Common myeloid progenitor, CD34-positive (primary cell): ENCODE measurements around the gene LPP.

ENCODE experiments used
- CTCF ChIA-PET: fragments of 350-600 bp; sonication (Branson Sonifier 250); formaldehyde crosslinking; loops from one replicate; lab custom pipeline; 2021; ENCODE audit warnings: antibody characterized with exemption; lab: Charles Lee
- POLR2A ChIA-PET: fragments of 350-600 bp; sonication (Branson Sonifier 250); formaldehyde crosslinking; loops from one replicate; lab custom pipeline; 2021; ENCODE audit warnings: antibody characterized with exemption; lab: Charles Lee
- DNase-seq, 3 donors: peaks; one replicate each; pipeline versions ENCODE4 v3.0.0 to v3.0.0-alpha.2; 2013
- H3K27ac ChIP-seq, 2 experiments: 1 replicate in 1 of 2; 2 replicates in 1 of 2; pipeline ENCODE4 v1.7.0; 2013; ENCODE audit warnings: inconsistent platforms in 2 of 2, low read length in 2 of 2, mild to moderate bottlenecking in 2 of 2, low read depth in 1 of 2, moderate library complexity in 1 of 2; ENCODE audit not compliant: severe bottlenecking in 2 of 2, insufficient read depth in 1 of 2, poor library complexity in 1 of 2
- H3K27me3 ChIP-seq, 5 experiments: replicated peaks in 2 of 5; 1 replicate in 3 of 5; 2 replicates in 2 of 5; pipeline versions ENCODE4 v1.6.1 to v1.7.0; 2013; ENCODE audit warnings: low read length in 4 of 5, mild to moderate bottlenecking in 2 of 5, moderate library complexity in 2 of 5, inconsistent platforms in 1 of 5; ENCODE audit not compliant: insufficient read depth in 5 of 5, control insufficient read depth in 4 of 5
- H3K36me3 ChIP-seq, 4 experiments: 1 replicate in 2 of 4; 2 replicates in 2 of 4; pipeline versions ENCODE4 v1.6.1 to v1.7.0; 2013; ENCODE audit warnings: low read length in 3 of 4, control low read depth in 1 of 4, mild to moderate bottlenecking in 1 of 4; ENCODE audit not compliant: control insufficient read depth in 4 of 4, insufficient read depth in 4 of 4
- H3K4me1 ChIP-seq, 4 experiments: 1 replicate in 3 of 4; 2 replicates in 1 of 4; pipeline versions ENCODE4 v1.6.1 to v1.7.1; 2013; ENCODE audit warnings: low read length in 3 of 4, mild to moderate bottlenecking in 3 of 4, control low read depth in 1 of 4, inconsistent platforms in 1 of 4, moderate library complexity in 1 of 4; ENCODE audit not compliant: control insufficient read depth in 4 of 4, insufficient read depth in 4 of 4; ENCODE audit errors: control extremely low read depth in 1 of 4
- H3K4me3 ChIP-seq, 7 experiments: 1 replicate in 4 of 7; 2 replicates in 3 of 7; pipeline versions ENCODE4 v1.5.1 to v1.7.0; 2013; ENCODE audit warnings: mild to moderate bottlenecking in 7 of 7, low read length in 6 of 7, moderate library complexity in 6 of 7, inconsistent platforms in 2 of 7, low read depth in 2 of 7, control low read depth in 1 of 7; ENCODE audit not compliant: insufficient read depth in 4 of 7, control insufficient read depth in 1 of 7; ENCODE audit errors: extremely low read depth in 1 of 7
- H3K9me3 ChIP-seq, 5 experiments: 1 replicate in 4 of 5; 2 replicates in 1 of 5; pipeline versions ENCODE4 v1.6.1 to v1.7.1; 2013; ENCODE audit warnings: low read length in 4 of 5, mild to moderate bottlenecking in 2 of 5, inconsistent platforms in 1 of 5, low read depth in 1 of 5, moderate library complexity in 1 of 5; ENCODE audit not compliant: control insufficient read depth in 4 of 5, insufficient read depth in 2 of 5; ENCODE audit errors: control extremely low read depth in 1 of 5
- whole genome bisulfite sequencing: methylation state at CpG from one replicate; pipeline ENCODE4 v1.1.5; 2013; ENCODE audit not compliant: insufficient coverage; 5-methylcytosine and 5-hydroxymethylcytosine counted together

The LPP gene

DNA sequence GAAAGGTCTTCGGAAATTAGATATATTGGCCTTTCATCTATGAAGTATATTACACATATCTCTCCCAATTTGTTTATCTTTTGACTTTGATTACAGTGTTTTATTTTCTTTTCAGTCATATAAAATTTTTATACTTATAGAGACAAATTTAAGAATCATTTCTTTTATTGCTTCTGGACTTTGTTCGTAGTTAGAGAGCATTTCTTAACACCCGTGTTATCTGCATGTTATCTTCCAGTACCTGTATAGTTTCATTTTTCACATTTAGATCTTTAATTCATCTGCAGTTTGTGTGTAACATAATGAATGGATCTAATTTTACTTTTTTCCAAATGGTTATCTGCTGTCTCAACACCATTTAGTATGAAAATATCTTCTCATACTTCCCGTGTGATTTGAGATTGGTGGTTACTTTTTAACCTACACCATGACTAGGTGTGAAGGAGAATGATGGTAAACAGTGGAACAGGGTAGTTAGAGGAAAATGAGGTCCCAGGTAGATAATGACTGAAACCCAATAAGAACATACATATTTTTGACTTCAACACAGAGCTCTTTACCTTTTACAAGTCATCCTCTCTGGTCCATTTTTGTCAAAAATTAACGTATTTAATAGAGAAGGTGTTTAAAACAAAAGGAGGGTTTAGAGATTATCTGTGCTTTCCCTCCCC is 99.3 kb downstream of the LPP start:
- ChIA-PET POLR2A (no interaction called here), CTCF (no interaction called here)
- no peak for DNase-seq
- no CpG with 5 or more reads among the region's 5 CpGs for WGBS
- no peaks in the 10 kb centered on the region for H3K36me3 ChIP-seq
- no peaks in the 10 kb centered on the region for H3K27me3 ChIP-seq
- H3K9me3 ChIP-seq, result peaks cover 0 to 5% (median 2%) of the 10 kb centered on the region in 5 experiments
- no peaks in the 10 kb centered on the region for H3K4me1 ChIP-seq
- no peak overlapping the region for H3K27ac ChIP-seq
- H3K4me3 ChIP-seq, result no peak overlapping the region

DNA sequence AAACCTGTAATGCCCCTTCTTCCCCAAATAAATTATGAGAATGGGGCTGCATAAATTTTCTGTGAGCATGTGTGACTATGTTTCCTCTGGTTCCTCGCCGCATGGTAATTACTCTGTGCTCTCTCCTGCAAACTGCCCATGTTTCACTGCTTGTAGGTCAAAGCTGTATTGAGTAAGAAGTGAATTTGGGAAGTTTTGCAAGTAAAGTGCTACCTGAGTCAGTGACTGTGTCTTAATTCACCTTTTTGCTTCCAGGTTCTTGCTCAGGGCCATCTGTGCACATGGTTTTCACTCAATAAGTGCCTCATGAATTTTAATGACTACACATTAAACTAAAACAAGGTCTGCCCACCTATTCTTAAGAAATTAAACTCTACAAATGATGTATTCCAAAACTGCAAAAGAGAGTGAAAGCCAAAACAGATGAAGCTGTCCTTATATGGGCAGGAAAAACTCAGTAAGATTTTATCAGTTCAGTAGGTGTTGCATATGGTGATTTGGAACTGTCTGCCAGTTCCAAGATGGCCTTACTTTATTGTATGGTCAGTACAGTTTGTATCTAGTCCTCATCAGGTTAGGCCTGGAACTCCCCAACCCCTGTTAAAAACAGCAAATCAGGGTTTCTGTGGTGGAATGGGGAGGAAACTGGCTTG is 100.0 kb downstream of the LPP start:
- ChIA-PET CTCF (no interaction called here), POLR2A (no interaction called here)
- 100% methylated on average over 1 of the region's 2 CpGs for WGBS
- Histone ChIP-seq H3K4me3 (no peak overlapping the region), H3K27ac (no peak overlapping the region), H3K4me1 (no peaks in the 10 kb centered on the region), H3K9me3 (peaks cover 0 to 5% (median 2%) of the 10 kb centered on the region in 5 experiments), H3K36me3 (no peaks in the 10 kb centered on the region), H3K27me3 (no peaks in the 10 kb centered on the region)
- DNase-seq, result no peak

DNA sequence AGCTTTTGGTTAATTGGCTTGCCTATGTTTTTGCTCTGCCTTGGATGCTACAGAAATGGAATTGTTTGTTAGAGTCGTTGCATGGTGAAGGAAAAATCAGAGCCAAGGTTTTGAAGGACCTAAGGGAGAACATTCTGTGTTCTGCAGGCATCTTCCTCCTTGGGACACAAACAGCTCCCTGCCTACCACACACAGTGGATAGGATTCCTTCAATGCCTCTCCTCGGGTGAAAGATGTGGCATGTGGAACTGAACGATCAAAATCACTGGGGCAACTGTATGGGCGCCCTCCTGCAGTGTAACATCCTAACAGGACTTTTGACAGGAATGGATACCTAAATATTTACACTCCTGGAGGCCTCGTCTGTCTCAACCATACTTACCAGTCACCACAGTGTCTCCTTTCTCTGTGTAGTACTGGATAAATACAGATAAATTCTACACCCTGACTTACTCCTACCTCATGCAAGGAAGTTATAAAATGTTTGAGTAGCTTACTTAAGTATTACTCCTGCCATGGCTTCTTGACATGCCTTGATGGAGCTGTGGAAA is 100.6 kb downstream of the LPP start:
- H3K9me3 ChIP-seq, result peaks cover 0 to 5% (median 2%) of the 10 kb centered on the region in 5 experiments
- H3K4me3 ChIP-seq, result no peak overlapping the region
- H3K36me3 ChIP-seq, result no peaks in the 10 kb centered on the region
- ChIA-PET CTCF (interaction anchor here (1.3 kb wide), 1 partner anchor 21 kb away, joined by 4 read pairs; no protein-coding TSS in a partner anchor), POLR2A (no interaction called here)
- 100% methylated on average over 4 of the region's 5 CpGs for WGBS
- H3K27me3 ChIP-seq, result no peaks in the 10 kb centered on the region
- DNase-seq, result no peak
- no peak overlapping the region for H3K27ac ChIP-seq
- H3K4me1 ChIP-seq, result no peaks in the 10 kb centered on the region

DNA sequence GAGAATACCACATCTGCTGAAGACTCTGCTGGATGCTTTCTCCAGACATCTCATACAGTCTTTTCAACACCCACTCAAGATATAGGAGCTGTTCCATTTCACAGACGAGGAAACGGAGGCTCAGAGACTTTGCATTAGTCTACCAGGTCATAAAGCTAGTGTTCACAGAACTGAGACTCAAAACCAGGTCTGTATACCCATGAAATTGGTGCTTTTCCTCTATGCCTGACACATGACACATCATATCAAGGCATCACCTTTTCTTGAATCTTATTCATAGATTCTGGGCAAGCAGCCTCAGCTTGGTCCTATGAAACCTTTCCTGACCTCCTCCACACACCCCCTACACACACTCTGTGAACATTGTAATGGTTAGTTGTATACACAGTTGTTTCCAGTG is 101.2 kb downstream of the LPP start:
- no peaks in the 10 kb centered on the region for H3K27me3 ChIP-seq
- POLR2A ChIA-PET, result interaction anchor here (0.6 kb wide), 1 partner anchor 458 kb away, joined by 4 read pairs; no protein-coding TSS in a partner anchor
- no peak for DNase-seq
- no peak overlapping the region for H3K4me3 ChIP-seq
- H3K4me1 ChIP-seq, result no peaks in the 10 kb centered on the region
- H3K36me3 ChIP-seq, result no peaks in the 10 kb centered on the region
- H3K27ac ChIP-seq, result no peak overlapping the region
- 91% methylated on average over 2 of the region's 2 CpGs for WGBS
- CTCF ChIA-PET, result interaction anchor here (1.3 kb wide), 1 partner anchor 20 kb away, joined by 4 read pairs; no protein-coding TSS in a partner anchor
- peaks cover 0 to 5% (median 2%) of the 10 kb centered on the region in 5 experiments for H3K9me3 ChIP-seq

DNA sequence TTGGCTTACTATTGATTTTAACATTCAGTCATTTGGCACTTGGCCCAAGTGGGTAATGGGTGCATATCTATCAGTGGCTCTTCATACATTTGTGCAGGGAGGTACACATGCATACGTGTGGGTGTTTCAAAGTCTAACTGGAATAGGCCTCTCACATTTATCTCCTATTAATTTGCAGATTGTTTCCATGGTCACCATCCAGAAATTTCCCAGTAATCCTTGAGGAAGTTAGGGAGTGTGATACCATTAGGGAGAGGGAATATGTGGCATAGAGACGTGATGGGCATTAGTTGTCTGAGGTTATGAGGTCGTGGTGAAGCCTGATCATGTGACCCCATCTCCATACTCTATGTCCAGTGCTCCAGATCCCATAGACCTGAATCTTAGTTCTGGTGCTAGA is 102.8 kb downstream of the LPP start:
- Histone ChIP-seq H3K9me3 (peaks cover 0 to 5% (median 2%) of the 10 kb centered on the region in 5 experiments), H3K27me3 (no peaks in the 10 kb centered on the region), H3K27ac (no peak overlapping the region), H3K4me1 (no peaks in the 10 kb centered on the region), H3K36me3 (no peaks in the 10 kb centered on the region), H3K4me3 (no peak overlapping the region)
- DNase-seq, result no peak
- POLR2A ChIA-PET, result no interaction called here
- WGBS, result 83% methylated on average over 2 of the region's 3 CpGs
- CTCF ChIA-PET, result no interaction called here

DNA sequence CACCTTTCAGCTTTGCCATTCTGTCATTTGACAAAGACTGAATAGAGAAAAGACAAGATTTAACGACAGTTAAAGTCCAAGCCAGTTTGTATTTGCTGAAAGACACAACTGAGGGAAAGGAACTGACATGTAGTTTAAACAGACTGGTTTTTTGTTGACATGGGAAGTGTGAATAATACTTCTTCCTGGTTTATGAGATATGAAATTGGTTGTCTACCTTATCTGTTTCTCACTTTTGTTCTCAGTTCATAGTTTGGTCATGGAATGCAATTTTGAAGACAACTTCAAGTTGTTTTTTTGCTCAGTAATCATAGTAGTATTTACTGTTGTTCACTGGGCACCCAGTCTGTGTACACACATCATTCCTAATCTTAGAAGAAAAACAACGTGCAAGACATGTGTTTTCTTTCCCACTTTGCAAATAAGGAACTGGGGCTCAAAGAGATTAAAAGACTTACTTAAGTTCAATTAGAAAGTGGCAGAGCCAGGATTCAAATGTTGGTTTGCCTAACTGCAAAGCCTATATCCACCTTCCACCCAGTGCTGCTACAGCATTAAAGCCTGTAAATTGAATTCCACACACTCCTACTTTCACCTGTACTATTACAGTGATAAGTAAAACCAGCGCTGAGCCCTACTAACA is 103.5 kb downstream of the LPP start:
- CTCF ChIA-PET, result interaction anchor here (0.6 kb wide), 1 partner anchor 471 kb away, joined by 3 read pairs; no protein-coding TSS in a partner anchor
- 100% methylated on average over 3 of the region's 3 CpGs for WGBS
- Histone ChIP-seq H3K9me3 (peaks cover 0 to under 1% (median 0%) of the 10 kb centered on the region in 5 experiments), H3K27me3 (no peaks in the 10 kb centered on the region), H3K4me1 (no peaks in the 10 kb centered on the region), H3K4me3 (no peak overlapping the region), H3K36me3 (no peaks in the 10 kb centered on the region), H3K27ac (no peak overlapping the region)
- no peak for DNase-seq
- POLR2A ChIA-PET, result no interaction called here
